HepG2 (cell line): ENCODE measurements around the gene ZNF813. TPM values are rescaled to one million over a fixed set of nuclear protein-coding genes. Genes with fewer than 3 reads are reported as not detected.

ENCODE experiments used
- ARID4A ChIP-seq: sonication (generic); formaldehyde crosslinking; IDR thresholded peaks from 2 replicates; pipeline ENCODE4 v1.5.0; 2020; ENCODE audit warnings: mild to moderate bottlenecking, missing genetic modification reagents, borderline replicate concordance
- ERF ChIP-seq: IDR thresholded peaks from 2 replicates; pipeline ENCODE4 v1.6.1; 2018; ENCODE audit warnings: missing biosample characterization, missing genetic modification reagents
- FOXA1 ChIP-seq, 2 experiments: fragments of 450-650 bp in 1 of 2; sonication (generic) in 1 of 2; formaldehyde crosslinking in 1 of 2; IDR thresholded peaks; 2 replicates each; pipeline versions ENCODE4 v1.4.0 to v1.6.1; 2016 to 2020; ENCODE audit warnings: missing genetic modification reagents in 1 of 2
- GPBP1L1 ChIP-seq: sonication (generic); formaldehyde crosslinking; IDR thresholded peaks from 2 replicates; pipeline ENCODE4 v1.5.0; 2020; ENCODE audit warnings: mild to moderate bottlenecking, missing genetic modification reagents
- GTF3A ChIP-seq: sonication (generic); formaldehyde crosslinking; conservative IDR thresholded peaks from 2 replicates; pipeline ENCODE4 v1.4.0; 2020; ENCODE audit warnings: mild to moderate bottlenecking, missing genetic modification reagents
- IRF2 ChIP-seq: IDR thresholded peaks from 2 replicates; pipeline ENCODE4 v1.6.1; 2018; ENCODE audit warnings: missing genetic modification reagents, missing compliant biosample characterization
- MAF1 ChIP-seq: sonication (generic); formaldehyde crosslinking; IDR thresholded peaks from 2 replicates; pipeline ENCODE4 v1.5.0; 2020; ENCODE audit warnings: missing genetic modification reagents, borderline replicate concordance
- MIXL1 ChIP-seq: IDR thresholded peaks from 2 replicates; pipeline ENCODE4 v1.6.1; 2016
- NR2F6 ChIP-seq, 2 experiments: IDR thresholded peaks; 2 replicates each; pipeline ENCODE4 v1.6.1; 2016; ENCODE audit warnings: antibody characterized with exemption in 1 of 2, mild to moderate bottlenecking in 1 of 2
- RXRB ChIP-seq: IDR thresholded peaks from 2 replicates; pipeline ENCODE4 v1.6.1; 2016; ENCODE audit warnings: borderline replicate concordance, missing genetic modification reagents, missing compliant biosample characterization
- SMAD1 ChIP-seq: sonication (generic); formaldehyde crosslinking; IDR thresholded peaks from 2 replicates; pipeline ENCODE4 v1.4.0; 2020; ENCODE audit warnings: missing genetic modification reagents, low read depth, mild to moderate bottlenecking, borderline replicate concordance
- TEAD3 ChIP-seq: optimal IDR thresholded peaks from 2 replicates; pipeline ENCODE3; 2016; ENCODE audit warnings: borderline replicate concordance
- XRCC5 ChIP-seq: fragments of 200-400 bp; formaldehyde crosslinking; optimal IDR thresholded peaks from 2 replicates; pipeline ENCODE3; 2017; ENCODE audit warnings: mild to moderate bottlenecking, low read length
- ZBTB33 ChIP-seq: sonication (generic); formaldehyde crosslinking; IDR thresholded peaks from 2 replicates; pipeline ENCODE4 v1.4.0; 2020; ENCODE audit warnings: missing genetic modification reagents
- ZMYM3 ChIP-seq: sonication (generic); formaldehyde crosslinking; IDR thresholded peaks from 2 replicates; pipeline ENCODE4 v1.5.1; 2020; ENCODE audit warnings: mild to moderate bottlenecking, missing genetic modification reagents
- ZNF30 ChIP-seq: sonication (generic); formaldehyde crosslinking; IDR thresholded peaks from 2 replicates; pipeline ENCODE4 v1.5.0; 2020; ENCODE audit warnings: mild to moderate bottlenecking, missing genetic modification reagents
- ZNF329 ChIP-seq: sonication (generic); formaldehyde crosslinking; IDR thresholded peaks from 2 replicates; pipeline ENCODE4 v1.9.0; 2021; ENCODE audit warnings: low read depth, mild to moderate bottlenecking, missing genetic modification reagents
- ZNF337 ChIP-seq: sonication (generic); formaldehyde crosslinking; IDR thresholded peaks from 2 replicates; pipeline ENCODE4 v1.5.1; 2020; ENCODE audit warnings: missing genetic modification reagents, low read depth, mild to moderate bottlenecking, borderline replicate concordance
- ZNF354B ChIP-seq: sonication (generic); formaldehyde crosslinking; IDR thresholded peaks from 2 replicates; pipeline ENCODE4 v1.8.0; 2022; ENCODE audit warnings: mild to moderate bottlenecking, missing genetic modification reagents
- ZNF704 ChIP-seq: sonication (generic); formaldehyde crosslinking; IDR thresholded peaks from 2 replicates; pipeline ENCODE4 v1.8.1; 2023; ENCODE audit warnings: mild to moderate bottlenecking, inconsistent platforms, moderate library complexity, missing genetic modification reagents, borderline replicate concordance
- ZNF83 ChIP-seq: sonication (generic); formaldehyde crosslinking; IDR thresholded peaks from 2 replicates; pipeline ENCODE4 v1.4.0; 2020; ENCODE audit warnings: missing genetic modification reagents, mild to moderate bottlenecking, borderline replicate concordance
- polyA plus RNA-seq, 8 experiments: library from polyadenylated mRNA; depleted of rRNA in 3 of 8; stranded (reverse) in 7 of 8; unstranded in 1 of 8; fragments of >200 nt; fragmentation: Illumina TruSeq in 4 of 8; extraction: Trizol in 4 of 8; gene quantifications; 2 replicates each; pipeline versions ENCODE4 v1.2.1 to v1.2.3, GENCODE V29; 2011 to 2016; ENCODE audit warnings: low read depth in 4 of 8, missing spikeins in 1 of 8, mixed read lengths in 1 of 8; ENCODE audit not compliant: insufficient read depth in 1 of 8
- total RNA-seq, 5 experiments: library from RNA; depleted of rRNA; stranded (reverse); fragments of >200 nt; fragmentation: Illumina TruSeq; extraction: Trizol; gene quantifications; 2 replicates each; pipeline ENCODE4 v1.2.3, GENCODE V29; 2016; ENCODE audit warnings: low read depth in 1 of 5

Gene ZNF813
- total and polyA plus RNA-seq, 2 of the 13 experiments (the other 11 are each of a cell fraction or from before 2014, with no cell fraction given), result 2.1 to 8.9 TPM

GRCh38 chr19:53424968-53425597, 42.5 kb upstream of the ZNF813 start (continued):
- no peak for TF ChIP-seq NR2F6 (IDR thresholded peaks at IDR 0.05)
- TF ChIP-seq NR2F6 (CRISPR knock-in tag; IDR thresholded peaks at IDR 0.05), result peak; percentile 9; the same call in 1 of the 2 replicates
- peak; percentile 39; the same call in 1 of the 2 replicates for TF ChIP-seq ERF
- no peak for TF ChIP-seq ZNF30 (CRISPR knock-in tag)
- TF ChIP-seq ZBTB33 (CRISPR knock-in tag), result peak; percentile 81
- no peak for TF ChIP-seq ZNF704 (CRISPR knock-in tag)
- 0 out of 2 replicates have a peak, but pooled peaks have one; percentile 18 for TF ChIP-seq IRF2 (CRISPR knock-in tag)
- 0 out of 2 replicates have a peak, but pooled peaks have one; percentile 59 for TF ChIP-seq SMAD1 (CRISPR knock-in tag)
- TF ChIP-seq GPBP1L1, result no peak
- no peak for TF ChIP-seq ZNF354B
- TF ChIP-seq MAF1 (CRISPR knock-in tag), result no peak
- no peak for TF ChIP-seq FOXA1 (IDR thresholded peaks at IDR 0.05)
- 0 out of 2 replicates have a peak, but pooled peaks have one; percentile 12 for TF ChIP-seq FOXA1 (CRISPR knock-in tag; IDR thresholded peaks at IDR 0.05)
- no peak for TF ChIP-seq ZNF83
- TF ChIP-seq ARID4A (CRISPR knock-in tag), result peak; percentile 45; the same call in 1 of the 2 replicates
- TF ChIP-seq XRCC5, result peak; percentile 66
- no peak for TF ChIP-seq ZNF329 (CRISPR knock-in tag)
- TF ChIP-seq RXRB (CRISPR knock-in tag), result 0 out of 2 replicates have a peak, but pooled peaks have one; percentile 27
- no peak for TF ChIP-seq ZNF337 (CRISPR knock-in tag)
- peak; percentile 67; the same call in 1 of the 2 replicates for TF ChIP-seq ZMYM3
- TF ChIP-seq TEAD3 (CRISPR knock-in tag), result peak; percentile 48
- no peak for TF ChIP-seq GTF3A (CRISPR knock-in tag)
- peak; percentile 70 for TF ChIP-seq MIXL1 (CRISPR knock-in tag)
